Ovary (tissue), 9 donors: ENCODE results near the gene THAP5. TPM values are rescaled to one million over a fixed set of nuclear protein-coding genes. Genes with fewer than 3 reads are reported as not detected.
"Not testable (repeated sequence)": the region's sequence is repeated elsewhere in the genome, so short reads cannot be mapped to it uniquely, and the experiment has no call there.

Experiments used
- DNase-seq, 5 donors: peaks; one replicate each; pipeline ENCODE4 v3.0.0-alpha.2; 2019 to 2020
- H3K27ac ChIP-seq, 2 donors: fragments of 200-600 bp; one replicate each; pipeline versions ENCODE4 v1.5.1 to v1.8.0; 2019 to 2022
- H3K27me3 ChIP-seq: fragments of 200-600 bp; one replicate; pipeline ENCODE4 v1.8.0; 2022
- H3K36me3 ChIP-seq: fragments of 200-600 bp; sonication (generic); one replicate; pipeline ENCODE4 v1.5.1; 2019
- H3K4me1 ChIP-seq: one replicate; pipeline ENCODE4 v1.8.1; 2013; ENCODE audit warnings: mild to moderate bottlenecking, moderate library complexity; ENCODE audit not compliant: insufficient read depth
- H3K4me3 ChIP-seq: fragments of 200-600 bp; sonication (generic); one replicate; pipeline ENCODE4 v1.5.1; 2017
- H3K9me3 ChIP-seq, 2 donors: fragments of 200-600 bp in 1 of 2; sonication (generic) in 1 of 2; one replicate each; pipeline versions ENCODE4 v1.5.1 to v1.8.1; 2013 to 2019; ENCODE audit warnings: mild to moderate bottlenecking in 1 of 2, moderate library complexity in 1 of 2
- CTCF ChIP-seq, 3 donors: fragments of 450-650 bp in 2 of 3; fragments of 200-600 bp in 1 of 3; IDR thresholded peaks; one replicate each; pipeline versions ENCODE4 v1.5.1 to v1.8.0; 2016 to 2022; ENCODE audit warnings: antibody characterized with exemption in 3 of 3, mild to moderate bottlenecking in 1 of 3
- EP300 ChIP-seq: sonication (generic); formaldehyde crosslinking; IDR thresholded peaks from one replicate; pipeline ENCODE4 v1.6.1; 2017; ENCODE audit warnings: antibody characterized with exemption
- POLR2A ChIP-seq: fragments of 450-650 bp; IDR thresholded peaks from one replicate; pipeline ENCODE4 v1.6.1; 2017; ENCODE audit warnings: antibody characterized with exemption, mild to moderate bottlenecking, moderate library complexity
- WGBS, 3 donors: extraction: QIAGEN DNeasy Blood & Tissue Kit in 1 of 3; methylation state at CpG; one replicate each; pipeline versions ENCODE4 v1.1.5 to v1.1.7; 2013 to 2017; 5-methylcytosine and 5-hydroxymethylcytosine counted together
- intact Hi-C, 4 donors: fragments of 100-400 bp; cut with DNase I; formaldehyde crosslinking; loops; one replicate each; pipeline versions ENCODE4 v1.11.0 to v1.15.1; 2022 to 2023
- polyA plus RNA-seq, 2 donors: library from polyadenylated mRNA; stranded (reverse); fragments of 200-250 nt in 1 of 2; fragments of 350-450 nt in 1 of 2; fragmentation: Illumina TruSeq in 1 of 2; extraction: RNeasy Lipid Tissue Mini Kit (QIAGEN cat#74804) in 1 of 2; gene quantifications; one replicate each; pipeline ENCODE4 v1.2.3, GENCODE V29; 2013 to 2014
- total RNA-seq, 7 donors: library from RNA; depleted of rRNA in 2 of 7; stranded (reverse); fragments of >200 nt in 2 of 7; fragmentation: NEBNext Ultra II Directional in 3 of 7; extraction: Animal tissue kit (Norgen Biotek cat#: 25700) in 3 of 7; gene quantifications; one replicate each; pipeline versions ENCODE4 v1.1.0 to v1.2.4, GENCODE V29; 2016 to 2023
- donor health status: DM: no; HTN: no; CAD: no; lungs with moderate emphysema.
- donor health status: DM: no; HTN: no; CAD: no.
- donor health status: Bipolar disorder and iron deficiency.
- donor health status: DM: yes; HTN: yes; CAD: no.
- donor health status: DM: no; HTN: no; CAD: no.
- donor health status: DM: yes; HTN: yes; CAD: no.

Gene THAP5
- total and polyA plus RNA-seq, 9 donors = 17.0 to 44.5 (median 36.4) TPM

DNA sequence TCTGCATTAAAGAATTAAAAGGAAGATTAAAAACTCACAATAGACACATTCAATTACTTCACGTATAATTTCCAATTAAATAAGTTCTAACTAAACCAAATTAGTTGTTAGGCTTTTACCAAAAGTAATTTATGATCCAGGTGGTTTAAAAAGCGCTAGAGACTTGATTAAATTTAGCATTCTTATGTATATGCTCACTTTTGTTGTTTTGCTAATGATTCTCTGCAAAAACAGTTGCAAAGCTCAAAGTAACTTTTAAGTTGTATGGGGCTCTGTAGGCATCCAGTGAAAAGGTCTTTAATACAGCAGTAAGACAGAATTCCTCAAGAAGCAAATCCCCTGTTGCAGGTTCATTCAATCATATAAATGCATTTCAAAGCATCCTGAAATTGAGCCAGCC is 28.0 kb downstream of the THAP5 start:
- Histone ChIP-seq H3K9me3 (no peaks in the 10 kb centered on the region), H3K4me3 (no peak overlapping the region), H3K4me1 (no peaks in the 10 kb centered on the region), H3K27me3 (no peaks in the 10 kb centered on the region), H3K27ac (no peak overlapping the region), H3K36me3 (no peaks in the 10 kb centered on the region)
- 59 to 74% (median 66%) methylated on average over 2 of the region's 2 CpGs for WGBS, 3 donors
- DNase-seq = no peak
- intact Hi-C loops = no loop called here
- no peak for TF ChIP-seq CTCF (IDR thresholded peaks at IDR 0.05)
- TF ChIP-seq POLR2A = no peak
- TF ChIP-seq EP300 = no peak

- H3K4me3 ChIP-seq, H3K27ac ChIP-seq, DNase-seq, H3K27me3 ChIP-seq, H3K4me1 ChIP-seq, H3K36me3 ChIP-seq, intact Hi-C loops, H3K9me3 ChIP-seq: not testable (repeated sequence)
- WGBS, 3 donors = 85 to 97% (median 89%) methylated on average over 4 of the region's 4 CpGs
Observed at GRCh38 chr7:108538685-108539084, 30.8 kb downstream of the THAP5 start.

GRCh38 chr7:108538236-108538635 is 31.3 kb downstream of the THAP5 start:
- H3K4me1 ChIP-seq, intact Hi-C loops, DNase-seq, H3K4me3 ChIP-seq, H3K27me3 ChIP-seq, H3K9me3 ChIP-seq, H3K36me3 ChIP-seq, H3K27ac ChIP-seq: not testable (repeated sequence)
- WGBS, 3 donors = 78 to 83% (median 78%) methylated on average over 2 of the region's 2 CpGs

DNA sequence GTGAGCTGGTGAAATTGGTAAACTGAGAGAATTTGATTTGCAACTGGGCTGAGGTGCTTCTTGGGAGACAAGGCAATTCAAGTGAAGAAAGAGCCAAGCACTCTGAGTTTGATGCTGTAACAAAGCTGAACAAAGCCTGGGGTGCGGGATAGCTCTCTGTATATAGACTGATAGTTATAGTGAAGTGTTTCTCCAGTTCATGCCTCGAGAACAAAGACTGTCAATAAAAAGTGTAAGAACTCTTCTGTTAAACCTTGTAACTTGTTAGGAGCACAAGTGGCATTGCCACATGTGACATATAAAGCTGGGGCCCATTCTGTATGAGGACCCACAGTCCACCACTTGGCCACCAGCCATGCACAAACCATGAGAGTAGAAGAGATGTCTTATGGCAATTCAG is 32.3 kb downstream of the THAP5 start:
- no peak for TF ChIP-seq EP300
- no peak overlapping the region for H3K27ac ChIP-seq
- no peaks in the 10 kb centered on the region for H3K36me3 ChIP-seq
- DNase-seq = no peak
- no peaks in the 10 kb centered on the region for H3K9me3 ChIP-seq
- WGBS, 3 donors = 79 to 90% (median 84%) methylated on average over 2 of the region's 2 CpGs
- intact Hi-C loops = no loop called here
- no peaks in the 10 kb centered on the region for H3K4me1 ChIP-seq
- H3K4me3 ChIP-seq = no peak overlapping the region
- no peaks in the 10 kb centered on the region for H3K27me3 ChIP-seq

DNA sequence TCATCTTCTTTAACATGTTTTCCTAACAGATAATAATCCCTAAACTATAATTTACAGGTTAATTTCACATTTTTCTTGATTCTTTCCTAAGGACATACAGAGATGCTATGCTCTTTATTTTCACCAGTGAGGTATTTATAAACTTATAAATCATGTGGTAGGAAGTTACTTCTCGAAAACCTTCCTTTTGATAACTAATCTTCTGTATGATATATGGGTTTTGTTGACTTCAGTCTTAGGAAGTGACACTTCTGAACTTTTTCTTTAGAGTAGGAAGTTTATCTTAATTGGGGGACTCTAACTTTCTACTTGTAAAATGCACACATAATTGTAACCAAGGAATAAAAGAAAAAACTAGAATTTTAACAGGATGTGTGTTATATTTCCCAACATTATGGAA is 33.8 kb downstream of the THAP5 start:
- TF ChIP-seq EP300 = no peak
- TF ChIP-seq CTCF (IDR thresholded peaks at IDR 0.05) = no peak
- TF ChIP-seq POLR2A = no peak
- H3K27me3 ChIP-seq = no peaks in the 10 kb centered on the region
- 38 to 59% (median 46%) methylated on average over 1 of the region's 1 CpG for WGBS, 3 donors
- H3K4me1 ChIP-seq = no peaks in the 10 kb centered on the region
- no peak overlapping the region for H3K4me3 ChIP-seq
- intact Hi-C loops = no loop called here
- H3K9me3 ChIP-seq = no peaks in the 10 kb centered on the region
- H3K27ac ChIP-seq = no peak overlapping the region
- DNase-seq = no peak
- no peaks in the 10 kb centered on the region for H3K36me3 ChIP-seq

- H3K27me3 ChIP-seq = no peaks in the 10 kb centered on the region
- no peak overlapping the region for H3K4me3 ChIP-seq
- no peaks in the 10 kb centered on the region for H3K36me3 ChIP-seq
- no peak for DNase-seq
- WGBS, 3 donors = 79 to 82% (median 81%) methylated on average over 5 of the region's 5 CpGs
- no peaks in the 10 kb centered on the region for H3K4me1 ChIP-seq
- intact Hi-C loops = no loop called here
- TF ChIP-seq EP300 (no peak), CTCF (IDR thresholded peaks at IDR 0.05) (no peak), POLR2A (no peak)
- H3K9me3 ChIP-seq = no peaks in the 10 kb centered on the region
- no peak overlapping the region for H3K27ac ChIP-seq
Observed at GRCh38 chr7:108535257-108535656, 34.2 kb downstream of the THAP5 start.
